Kidney tubule cell (primary cell): ENCODE measurements around the gene DCHS1.

Source experiments
- DNase-seq: peaks from one replicate; pipeline ENCODE4 v3.0.0-alpha.2; 2018; ENCODE audit warnings: low spot score

The DCHS1 gene

GRCh38 chr11:6612213-6613041 is 43.2 kb downstream of the DCHS1 start, which contains the start of gene TAF10:
Gene TAF10 (minus strand): TSS chr11:6612216. CDS start chr11:6612189, 27 bp downstream.
- peak; percentile 97 for DNase-seq

- DNase-seq, result no peak
These were observed 43.7 kb downstream of the DCHS1 start for GRCh38 chr11:6611963-6612212.

- DNase-seq, result peak; percentile 39
These were observed 44.3 kb downstream of the DCHS1 start for GRCh38 chr11:6611092-6611962.

- no peak for DNase-seq
These were observed 45.0 kb downstream of the DCHS1 start for GRCh38 chr11:6610591-6610990.

GRCh38 chr11:6609502-6610015 is 46.0 kb downstream of the DCHS1 start:
- DNase-seq, result no peak

- no peak for DNase-seq
These were observed 46.7 kb downstream of the DCHS1 start for GRCh38 chr11:6608726-6609501.

GRCh38 chr11:6608011-6608410 is 47.6 kb downstream of the DCHS1 start:
- DNase-seq, result no peak

GRCh38 chr11:6607190-6607795 is 48.3 kb downstream of the DCHS1 start:
- no peak for DNase-seq

- peak; percentile 97 for DNase-seq
These were observed 49.0 kb downstream of the DCHS1 start for GRCh38 chr11:6606471-6607189.

GRCh38 chr11:6604790-6605189 is 50.8 kb downstream of the DCHS1 start:
- no peak for DNase-seq

GRCh38 chr11:6604081-6604626 is 51.5 kb downstream of the DCHS1 start:
- DNase-seq, result peak; percentile 65

- DNase-seq, result peak; percentile 90
These were observed 52.1 kb downstream of the DCHS1 start, which contains the start of the genes ILK and RRP8 for GRCh38 chr11:6603287-6604080. Gene ILK (plus strand): TSS chr11:6603774. CDS start chr11:6604272, 498 bp downstream. Gene RRP8 (minus strand): TSS chr11:6603616. CDS start chr11:6603502, 114 bp downstream.

GRCh38 chr11:6602096-6602940 is 53.3 kb downstream of the DCHS1 start:
- peak; percentile 4 for DNase-seq

GRCh38 chr11:6601041-6601461 is 54.6 kb downstream of the DCHS1 start:
- no peak for DNase-seq

GRCh38 chr11:6599881-6600390 is 55.7 kb downstream of the DCHS1 start:
- DNase-seq, result no peak

GRCh38 chr11:6599449-6599848 is 56.2 kb downstream of the DCHS1 start:
- no peak for DNase-seq

GRCh38 chr11:6598555-6598954 is 57.1 kb downstream of the DCHS1 start:
- DNase-seq, result no peak

GRCh38 chr11:6596239-6596877 is 59.3 kb downstream of the DCHS1 start:
- no peak for DNase-seq
